Uterus (tissue), 4 donors: ENCODE results near the gene PRRC2B. TPM values are rescaled to one million over a fixed set of nuclear protein-coding genes. Genes with fewer than 3 reads are reported as not detected.

Source experiments
- DNase-seq, 2 donors: peaks; one replicate each; pipeline ENCODE4 v3.0.0-alpha.2; 2019 to 2020
- H3K27ac ChIP-seq, 2 donors: fragments of 200-600 bp; sonication (generic); 1 replicate in 1 of 2; 2 replicates in 1 of 2; pipeline ENCODE4 v1.5.1; 2016 to 2018
- H3K27me3 ChIP-seq, 2 donors: fragments of 200-600 bp; sonication (generic); one replicate each; pipeline ENCODE4 v1.5.1; 2018 to 2019; ENCODE audit warnings: control low read depth in 1 of 2
- H3K36me3 ChIP-seq, 2 donors: fragments of 200-600 bp; sonication (generic); one replicate each; pipeline ENCODE4 v1.5.1; 2019; ENCODE audit warnings: control low read depth in 1 of 2
- H3K4me1 ChIP-seq, 2 donors: fragments of 200-600 bp; sonication (generic); one replicate each; pipeline ENCODE4 v1.5.1; 2018 to 2019; ENCODE audit warnings: control low read depth in 1 of 2
- H3K4me3 ChIP-seq, 2 donors: fragments of 200-600 bp; sonication (generic); 1 replicate in 1 of 2; 2 replicates in 1 of 2; pipeline ENCODE4 v1.5.1; 2018 to 2019; ENCODE audit warnings: mild to moderate bottlenecking in 1 of 2
- H3K9me3 ChIP-seq, 2 donors: fragments of 200-600 bp; sonication (generic); one replicate each; pipeline ENCODE4 v1.5.1; 2019; ENCODE audit warnings: control low read depth in 1 of 2
- CTCF ChIP-seq, 4 experiments: fragments of 200-600 bp in 2 of 4; fragments of 450-650 bp in 2 of 4; sonication (generic) in 2 of 4; IDR thresholded peaks; one replicate each; pipeline ENCODE4 v1.5.1; 2016 to 2019; ENCODE audit warnings: antibody characterized with exemption in 4 of 4, mild to moderate bottlenecking in 2 of 4, moderate library complexity in 1 of 4
- POLR2A ChIP-seq, 2 donors: fragments of 450-650 bp; IDR thresholded peaks; one replicate each; pipeline ENCODE4 v1.6.1; 2016; ENCODE audit warnings: antibody characterized with exemption in 2 of 2, mild to moderate bottlenecking in 1 of 2, moderate library complexity in 1 of 2
- intact Hi-C: fragments of 100-400 bp; cut with DNase I; formaldehyde crosslinking; loops from one replicate; pipeline ENCODE4 v1.15.1; 2023; ENCODE audit warnings: low total_unique reads
- total RNA-seq, 4 donors: library from RNA; depleted of rRNA in 3 of 4; stranded (reverse); fragments of >200 nt in 3 of 4; gene quantifications; one replicate each; pipeline versions ENCODE4 v1.1.0 to v1.2.4, GENCODE V29; 2014 to 2023
- donor health status: DM: yes; HTN: yes; CAD: no.

The PRRC2B gene
- total RNA-seq, 4 donors from 2014 or later, result 81.5 to 297 (median 133) TPM

GRCh38 chr9:131477816-131478419 is 84.0 kb downstream of the PRRC2B start:
- Histone ChIP-seq H3K36me3 (no peaks in the 10 kb centered on the region), H3K4me3 (no peak overlapping the region), H3K4me1 (no peaks in the 10 kb centered on the region), H3K27ac (no peak overlapping the region), H3K9me3 (no peaks in the 10 kb centered on the region), H3K27me3 (no peaks in the 10 kb centered on the region)
- DNase-seq, result no peak
- intact Hi-C loops, result no loop called here
- TF ChIP-seq POLR2A (IDR thresholded peaks at IDR 0.05), result no peak

GRCh38 chr9:131478421-131478868 is 84.6 kb downstream of the PRRC2B start:
- H3K9me3 ChIP-seq, result no peaks in the 10 kb centered on the region
- intact Hi-C loops, result no loop called here
- H3K36me3 ChIP-seq, result no peaks in the 10 kb centered on the region
- no peak overlapping the region for H3K4me3 ChIP-seq
- no peaks in the 10 kb centered on the region for H3K4me1 ChIP-seq
- peak in 1 of 2 donors; percentile 46 for DNase-seq
- TF ChIP-seq CTCF (IDR thresholded peaks at IDR 0.05) (peak; percentile 33 to 65 (median 43)), POLR2A (IDR thresholded peaks at IDR 0.05) (no peak)
- no peaks in the 10 kb centered on the region for H3K27me3 ChIP-seq
- H3K27ac ChIP-seq, result no peak overlapping the region

- no peak overlapping the region for H3K27ac ChIP-seq
Measured at GRCh38 chr9:131478911-131479310, 85.0 kb downstream of the PRRC2B start.

GRCh38 chr9:131480258-131480657 is 86.4 kb downstream of the PRRC2B start:
- Histone ChIP-seq H3K4me1 (no peaks in the 10 kb centered on the region), H3K9me3 (no peaks in the 10 kb centered on the region), H3K27ac (no peak overlapping the region), H3K36me3 (no peaks in the 10 kb centered on the region), H3K4me3 (no peak overlapping the region), H3K27me3 (no peaks in the 10 kb centered on the region)
- intact Hi-C loops, result no loop called here
- no peak for DNase-seq
- TF ChIP-seq CTCF (IDR thresholded peaks at IDR 0.05) (no peak), POLR2A (IDR thresholded peaks at IDR 0.05) (no peak)

More at GRCh38 chr9:131478911-131479310, 85.0 kb downstream of the PRRC2B start:
- Histone ChIP-seq H3K4me3 (no peak overlapping the region), H3K9me3 (no peaks in the 10 kb centered on the region), H3K4me1 (no peaks in the 10 kb centered on the region), H3K27me3 (no peaks in the 10 kb centered on the region), H3K36me3 (no peaks in the 10 kb centered on the region)
- no peak for DNase-seq
- intact Hi-C loops, result no loop called here
- TF ChIP-seq CTCF (IDR thresholded peaks at IDR 0.05) (no peak), POLR2A (IDR thresholded peaks at IDR 0.05) (no peak)

- no peaks in the 10 kb centered on the region for H3K27me3 ChIP-seq
- no peak overlapping the region for H3K27ac ChIP-seq
- intact Hi-C loops, result no loop called here
- H3K4me3 ChIP-seq, result no peak overlapping the region
- no peak for DNase-seq
- no peaks in the 10 kb centered on the region for H3K4me1 ChIP-seq
- H3K36me3 ChIP-seq, result no peaks in the 10 kb centered on the region
- H3K9me3 ChIP-seq, result no peaks in the 10 kb centered on the region
- TF ChIP-seq CTCF (IDR thresholded peaks at IDR 0.05), result no peak
- TF ChIP-seq POLR2A (IDR thresholded peaks at IDR 0.05), result no peak
Measured at GRCh38 chr9:131481441-131482342, 87.8 kb downstream of the PRRC2B start.
